Neural progenitor cell (in vitro differentiated cells): ENCODE measurements around the gene SLC7A9. TPM values are rescaled to one million over a fixed set of nuclear protein-coding genes. Genes with fewer than 3 reads are reported as not detected.

Source experiments
- DNase-seq: peaks from one replicate; pipeline ENCODE4 v3.0.0-alpha.2; 2016; ENCODE audit warnings: low spot score
- H2AFZ ChIP-seq: fragments of 200-600 bp; sonication (generic); replicated peaks from 2 replicates; pipeline ENCODE4 v1.6.1; 2016; ENCODE audit warnings: antibody characterized with exemption
- H3F3A ChIP-seq: fragments of 200-600 bp; sonication (generic); 2 replicates; pipeline ENCODE4 v1.6.1; 2016; ENCODE audit warnings: antibody characterized with exemption, low read depth
- H3K27ac ChIP-seq: fragments of 200-600 bp; sonication (generic); 2 replicates; pipeline ENCODE4 v1.5.1; 2016; ENCODE audit warnings: mild to moderate bottlenecking
- H3K27me3 ChIP-seq: fragments of 200-600 bp; sonication (generic); 2 replicates; pipeline ENCODE4 v1.6.1; 2016; ENCODE audit warnings: mild to moderate bottlenecking, moderate library complexity
- H3K36me3 ChIP-seq: fragments of 200-600 bp; sonication (generic); 2 replicates; pipeline ENCODE4 v1.5.1; 2016
- H3K4me1 ChIP-seq: fragments of 200-600 bp; sonication (generic); 2 replicates; pipeline ENCODE4 v1.6.1; 2016; ENCODE audit warnings: mixed run types
- H3K4me2 ChIP-seq: fragments of 200-600 bp; sonication (generic); 2 replicates; pipeline ENCODE4 v1.6.1; 2016
- H3K4me3 ChIP-seq: fragments of 200-600 bp; sonication (generic); 2 replicates; pipeline ENCODE4 v1.5.1; 2016
- H3K79me2 ChIP-seq: fragments of 200-600 bp; sonication (generic); 2 replicates; pipeline ENCODE4 v1.6.1; 2016; ENCODE audit warnings: low read depth
- H3K9ac ChIP-seq: fragments of 200-600 bp; sonication (generic); 2 replicates; pipeline ENCODE4 v1.6.1; 2016
- H3K9me3 ChIP-seq: fragments of 200-600 bp; sonication (generic); 2 replicates; pipeline ENCODE4 v1.5.1; 2016; ENCODE audit warnings: low read depth
- H4K20me1 ChIP-seq: fragments of 200-600 bp; sonication (generic); 2 replicates; pipeline ENCODE4 v1.6.1; 2016; ENCODE audit warnings: low read depth
- H3K27ac Mint-ChIP-seq: 3 replicates; pipeline ENCODE4 v1.8.0; 2021; ENCODE audit warnings: mixed read lengths
- H3K27me3 Mint-ChIP-seq: 2 replicates; pipeline ENCODE4 v1.8.0; 2022; ENCODE audit warnings: low read depth, mild to moderate bottlenecking, inconsistent platforms, moderate library complexity, mixed read lengths; ENCODE audit not compliant: insufficient read depth
- H3K36me3 Mint-ChIP-seq: 3 replicates; pipeline ENCODE4 v1.8.0; 2021; ENCODE audit warnings: mixed read lengths
- H3K4me1 Mint-ChIP-seq: 3 replicates; pipeline ENCODE4 v1.8.0; 2021; ENCODE audit warnings: mixed read lengths
- H3K4me3 Mint-ChIP-seq: 3 replicates; pipeline ENCODE4 v1.8.0; 2021; ENCODE audit warnings: mild to moderate bottlenecking, moderate library complexity, mixed read lengths
- H3K9me3 Mint-ChIP-seq: 3 replicates; pipeline ENCODE4 v1.8.0; 2020; ENCODE audit warnings: mixed read lengths
- CTCF ChIP-seq: fragments of 200-600 bp; sonication (generic); IDR thresholded peaks from 2 replicates; pipeline ENCODE4 v1.5.1; 2017; ENCODE audit warnings: antibody characterized with exemption, mild to moderate bottlenecking
- EZH2 ChIP-seq: fragments of 200-600 bp; sonication (generic); IDR thresholded peaks from 2 replicates; pipeline ENCODE4 v1.6.1; 2017; ENCODE audit warnings: antibody characterized with exemption, mild to moderate bottlenecking, moderate library complexity
- EZH2phosphoT487 ChIP-seq: fragments of 200-600 bp; sonication (generic); IDR thresholded peaks from 2 replicates; pipeline ENCODE4 v1.6.1; 2017; ENCODE audit warnings: antibody characterized with exemption
- small RNA-seq: library from RNA; depleted of rRNA; stranded (forward); fragments of <200 nt; gene quantifications from one replicate; pipeline ENCODE3, GENCODE V24; 2015
- total RNA-seq: library from RNA; depleted of rRNA; stranded (reverse); fragments of >200 nt; gene quantifications from 2 replicates; pipeline ENCODE4 v1.2.3, GENCODE V29; 2015; ENCODE audit warnings: low replicate concordance

SLC7A9 gene
- total RNA-seq, 1 donor from 2014 or later: not detected

- no peak overlapping the region for H3K27ac Mint-ChIP-seq
- H3K9me3 ChIP-seq: no peaks in the 10 kb centered on the region
- H3K36me3 ChIP-seq: no peaks in the 10 kb centered on the region
These were observed 88.3 kb downstream of the SLC7A9 start for GRCh38 chr19:32781280-32781679.

More at GRCh38 chr19:32781280-32781679, 88.3 kb downstream of the SLC7A9 start:
- Histone ChIP-seq H2AFZ (no peak overlapping the region), H3F3A (no peaks in the 10 kb centered on the region), H3K4me1 (no peaks in the 10 kb centered on the region), H3K4me2 (no peak overlapping the region), H4K20me1 (no peaks in the 10 kb centered on the region), H3K4me3 (no peak overlapping the region), H3K27ac (no peak overlapping the region), H3K79me2 (no peaks in the 10 kb centered on the region), H3K9ac (no peak overlapping the region), H3K27me3 (no peaks in the 10 kb centered on the region)
- Mint-ChIP-seq H3K4me1 (no peaks in the 10 kb centered on the region), H3K4me3 (no peak overlapping the region), H3K9me3 (peaks cover 10% of the 10 kb centered on the region), H3K36me3 (no peaks in the 10 kb centered on the region), H3K27me3 (no peaks in the 10 kb centered on the region)
- DNase-seq: no peak
- TF ChIP-seq EZH2: no peak
- no peak for TF ChIP-seq CTCF
- no peak for TF ChIP-seq EZH2phosphoT487

Small RNA genes lying within 50 kb of the gene (small RNA-seq; reads per million reads assigned to genes)
- not detected for gene RN7SKP22

Other genes starting within 250 kb of the SLC7A9 start
- 24.9 and 30.5 TPM in 2 replicates for gene ANKRD27, start 194.6 kb downstream of the SLC7A9 start, total RNA-seq
- 0.28 TPM in 1 of 2 replicates, not detected in the other for gene RGS9BP, start 193.9 kb downstream of the SLC7A9 start, total RNA-seq
- 4.1 and 4.4 TPM in 2 replicates for gene NUDT19, start 177.9 kb downstream of the SLC7A9 start, total RNA-seq
- gene TDRD12, start 150.0 kb downstream of the SLC7A9 start, total RNA-seq: 0.07 and 0.56 TPM in 2 replicates
- gene CEP89, start 102.2 kb upstream of the SLC7A9 start, total RNA-seq: 22.0 and 26.1 TPM in 2 replicates
- 2.7 and 4.4 TPM in 2 replicates for gene FAAP24, start 102.5 kb upstream of the SLC7A9 start, total RNA-seq
- gene RHPN2, start 195.1 kb upstream of the SLC7A9 start, total RNA-seq: 27.0 and 28.0 TPM in 2 replicates
- gene GPATCH1, start 211.4 kb upstream of the SLC7A9 start, total RNA-seq: 6.4 and 7.0 TPM in 2 replicates